Kidney (tissue), 14 donors: ENCODE results near the gene RNF125. TPM values are rescaled to one million over a fixed set of nuclear protein-coding genes. Genes with fewer than 3 reads are reported as not detected.
"Not testable (repeated sequence)": the region's sequence is repeated elsewhere in the genome, so short reads cannot be mapped to it uniquely, and the experiment has no call there.

Experiments used
- DNase-seq, 5 donors: peaks; one replicate each; pipeline ENCODE4 v3.0.0-alpha.2; 2013 to 2020
- FAIRE-seq: peaks from 2 replicates; lab custom pipeline; 2012; peaks lifted over from hg19 to GRCh38; lab: Jason Lieb, UNC
- H3K27ac ChIP-seq, 2 donors: one replicate each; pipeline ENCODE4 v1.7.0; 2013; ENCODE audit warnings: low read depth in 2 of 2, low read length in 2 of 2, inconsistent platforms in 1 of 2
- H3K27me3 ChIP-seq: one replicate; pipeline ENCODE4 v1.7.1; 2013; ENCODE audit warnings: low read length, inconsistent platforms; ENCODE audit not compliant: control insufficient read depth, insufficient read depth
- H3K36me3 ChIP-seq, 3 donors: one replicate each; pipeline versions ENCODE4 v1.7.0 to v1.7.1; 2013; ENCODE audit warnings: low read length in 3 of 3, control low read depth in 1 of 3, inconsistent platforms in 1 of 3; ENCODE audit not compliant: insufficient read depth in 3 of 3, control insufficient read depth in 2 of 3
- H3K4me1 ChIP-seq, 3 donors: one replicate each; pipeline versions ENCODE4 v1.7.0 to v1.7.1; 2013; ENCODE audit warnings: low read length in 3 of 3, inconsistent platforms in 1 of 3, low read depth in 1 of 3; ENCODE audit not compliant: control insufficient read depth in 2 of 3, insufficient read depth in 2 of 3
- H3K4me3 ChIP-seq, 3 donors: one replicate each; pipeline versions ENCODE4 v1.7.0 to v1.8.1; 2013; ENCODE audit warnings: low read length in 3 of 3, control low read depth in 1 of 3, inconsistent platforms in 1 of 3
- H3K9ac ChIP-seq, 3 donors: one replicate each; pipeline versions ENCODE4 v1.7.0 to v1.7.1; 2013; ENCODE audit warnings: low read length in 3 of 3, control low read depth in 1 of 3, inconsistent platforms in 1 of 3
- H3K9me3 ChIP-seq, 3 donors: one replicate each; pipeline versions ENCODE4 v1.7.0 to v1.7.1; 2013; ENCODE audit warnings: low read length in 3 of 3, control low read depth in 1 of 3, inconsistent platforms in 1 of 3; ENCODE audit not compliant: control insufficient read depth in 2 of 3, insufficient read depth in 1 of 3
- intact Hi-C: fragments of 100-400 bp; cut with DNase I; formaldehyde crosslinking; loops from one replicate; pipeline ENCODE4 v1.11.1; 2022
- polyA plus RNA-seq: library from polyadenylated mRNA; stranded (reverse); fragments of 350-450 nt; fragmentation: Illumina TruSeq; extraction: RNeasy Lipid Tissue Mini Kit (QIAGEN cat#74804); gene quantifications from one replicate; pipeline ENCODE4 v1.2.3, GENCODE V29; 2014; ENCODE audit warnings: low read depth, low replicate concordance; ENCODE audit not compliant: insufficient read depth
- total RNA-seq: library from RNA; stranded (reverse); fragmentation: NEBNext Ultra II Directional; extraction: Animal tissue kit (Norgen Biotek cat#: 25700); gene quantifications from one replicate; pipeline ENCODE4 v1.2.1, GENCODE V29; 2021
- TF ChIP-seq, protein P1 (sequence below): IDR thresholded peaks from 3 replicates; pipeline ENCODE4 v1.5.1; 2012; ENCODE audit warnings: mild to moderate bottlenecking, moderate library complexity, borderline replicate concordance; ENCODE audit not compliant: insufficient read depth; ENCODE audit errors: extremely low read depth
- donor health status: control.
- donor health status: control.
- donor health status: control.
- donor health status: control.
- donor health status: control.
- donor health status: DM: yes; HTN: yes; CAD: no.
- donor health status: Normal renal cell carcinoma (clear cell type).

RNF125 gene
- total and polyA plus RNA-seq, 2 donors from 2014 or later: 0.62 to 6.0 TPM

DNA sequence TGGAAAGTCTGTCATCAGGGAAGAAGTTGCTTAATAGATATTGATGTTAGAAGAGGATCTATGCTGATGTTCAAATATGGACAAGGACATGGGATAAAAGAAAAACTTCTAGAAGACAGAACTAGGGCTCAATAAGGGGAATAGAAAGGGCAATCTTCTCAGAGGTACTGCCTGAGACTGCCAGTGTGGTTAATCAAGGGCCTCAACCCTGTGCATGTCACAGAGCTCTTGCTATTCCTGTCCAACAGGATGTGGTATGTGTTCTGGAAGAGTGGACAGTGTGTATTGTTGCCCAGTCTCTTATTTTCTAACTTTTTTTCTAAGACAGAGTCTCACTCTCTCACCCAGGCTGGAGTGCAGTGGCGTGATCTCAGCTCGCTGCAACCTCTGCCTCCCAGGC lies 27.8 kb upstream of the RNF125 start:
- Histone ChIP-seq H3K9me3 (no peaks in the 10 kb centered on the region), H3K27me3 (no peaks in the 10 kb centered on the region), H3K9ac (no peak overlapping the region), H3K4me1 (no peaks in the 10 kb centered on the region), H3K36me3 (no peaks in the 10 kb centered on the region), H3K4me3 (no peak overlapping the region), H3K27ac (no peak overlapping the region)
- intact Hi-C loops: no loop called here
- no peak for FAIRE-seq
- TF ChIP-seq, protein P1, sequence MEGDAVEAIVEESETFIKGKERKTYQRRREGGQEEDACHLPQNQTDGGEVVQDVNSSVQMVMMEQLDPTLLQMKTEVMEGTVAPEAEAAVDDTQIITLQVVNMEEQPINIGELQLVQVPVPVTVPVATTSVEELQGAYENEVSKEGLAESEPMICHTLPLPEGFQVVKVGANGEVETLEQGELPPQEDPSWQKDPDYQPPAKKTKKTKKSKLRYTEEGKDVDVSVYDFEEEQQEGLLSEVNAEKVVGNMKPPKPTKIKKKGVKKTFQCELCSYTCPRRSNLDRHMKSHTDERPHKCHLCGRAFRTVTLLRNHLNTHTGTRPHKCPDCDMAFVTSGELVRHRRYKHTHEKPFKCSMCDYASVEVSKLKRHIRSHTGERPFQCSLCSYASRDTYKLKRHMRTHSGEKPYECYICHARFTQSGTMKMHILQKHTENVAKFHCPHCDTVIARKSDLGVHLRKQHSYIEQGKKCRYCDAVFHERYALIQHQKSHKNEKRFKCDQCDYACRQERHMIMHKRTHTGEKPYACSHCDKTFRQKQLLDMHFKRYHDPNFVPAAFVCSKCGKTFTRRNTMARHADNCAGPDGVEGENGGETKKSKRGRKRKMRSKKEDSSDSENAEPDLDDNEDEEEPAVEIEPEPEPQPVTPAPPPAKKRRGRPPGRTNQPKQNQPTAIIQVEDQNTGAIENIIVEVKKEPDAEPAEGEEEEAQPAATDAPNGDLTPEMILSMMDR: no peak
- DNase-seq: no peak

DNA sequence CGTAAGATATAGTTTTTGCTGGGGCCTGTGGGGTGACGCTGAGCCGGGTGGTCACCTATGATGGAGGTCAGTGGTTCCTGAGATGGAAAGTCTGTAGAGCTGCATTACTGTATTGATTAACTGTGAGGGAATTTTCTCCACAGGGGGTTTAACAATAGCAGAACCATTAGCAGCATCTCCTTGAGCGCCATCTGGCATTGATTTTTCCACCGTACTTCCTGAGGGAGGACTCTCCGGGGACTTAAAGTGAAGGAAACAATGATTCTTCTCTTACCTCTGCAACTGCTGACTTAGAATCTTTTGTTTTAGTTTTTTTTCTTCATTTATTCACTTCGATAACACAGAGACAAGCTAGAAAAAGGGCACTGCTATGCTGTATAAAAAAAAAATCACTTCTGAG lies 22.6 kb upstream of the RNF125 start:
- H3K27me3 ChIP-seq: no peaks in the 10 kb centered on the region
- H3K4me1 ChIP-seq: no peaks in the 10 kb centered on the region
- no peak overlapping the region for H3K27ac ChIP-seq
- H3K9ac ChIP-seq: no peak overlapping the region
- no peaks in the 10 kb centered on the region for H3K36me3 ChIP-seq
- H3K4me3 ChIP-seq: no peak overlapping the region
- TF ChIP-seq, protein P1: no peak
- no peaks in the 10 kb centered on the region for H3K9me3 ChIP-seq
- FAIRE-seq (no peak), DNase-seq (no peak)
- intact Hi-C loops: no loop called here

DNA sequence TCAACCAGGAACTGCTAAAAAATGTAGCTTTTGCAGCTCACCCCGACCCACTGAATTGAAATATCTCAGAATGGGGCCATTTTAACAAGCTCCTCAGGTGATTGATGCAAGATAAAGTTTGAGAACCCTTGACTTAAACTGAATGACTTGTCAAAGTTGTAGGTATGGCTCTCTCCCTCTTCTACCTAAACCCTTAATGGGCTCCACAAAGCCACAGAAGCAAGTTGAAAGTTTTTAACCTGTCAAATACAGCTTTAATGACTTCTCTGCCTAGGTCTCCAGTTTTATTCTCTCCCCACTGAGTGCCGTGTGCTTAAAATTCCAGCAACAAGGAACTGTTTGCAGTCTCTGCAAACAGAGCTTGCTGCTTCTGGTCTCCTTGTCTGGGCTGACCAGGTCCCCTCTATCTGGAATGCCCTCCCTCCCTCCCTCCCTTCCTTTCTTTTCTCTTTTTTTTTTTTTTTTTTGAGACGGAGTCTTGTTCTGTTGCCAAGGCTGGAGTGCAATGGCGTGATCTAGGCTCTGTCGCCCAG lies 19.7 kb upstream of the RNF125 start:
- TF ChIP-seq, protein P1: no peak
- no peak for DNase-seq
- Histone ChIP-seq H3K27me3 (no peaks in the 10 kb centered on the region), H3K36me3 (no peaks in the 10 kb centered on the region), H3K4me1 (no peaks in the 10 kb centered on the region), H3K27ac (no peak overlapping the region), H3K9me3 (no peaks in the 10 kb centered on the region), H3K4me3 (no peak overlapping the region), H3K9ac (no peak overlapping the region)
- FAIRE-seq: no peak
- intact Hi-C loops: no loop called here

DNA sequence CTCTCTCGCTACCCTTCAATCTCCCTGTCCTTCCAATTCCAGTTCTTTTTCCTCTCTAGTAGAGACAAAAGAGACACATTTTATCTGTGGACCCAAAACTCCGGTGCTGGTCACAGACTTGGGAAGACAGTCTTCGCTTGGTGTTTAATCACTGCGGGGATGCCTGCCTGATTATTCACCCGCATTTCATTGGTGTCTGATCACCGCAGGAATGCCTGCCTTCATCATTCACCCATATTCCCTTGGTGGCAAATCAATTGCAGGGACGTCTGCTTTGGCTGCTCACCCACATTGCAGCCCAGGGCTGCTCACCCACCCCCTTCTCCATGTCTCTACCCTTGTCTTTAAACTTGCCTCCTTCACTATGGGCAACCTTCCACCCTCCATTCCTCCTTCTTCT lies 17.5 kb upstream of the RNF125 start:
- H3K9me3 ChIP-seq, H3K9ac ChIP-seq, intact Hi-C loops, DNase-seq, H3K4me3 ChIP-seq, H3K36me3 ChIP-seq, FAIRE-seq, H3K27ac ChIP-seq, H3K4me1 ChIP-seq, H3K27me3 ChIP-seq: not testable (repeated sequence)

DNA sequence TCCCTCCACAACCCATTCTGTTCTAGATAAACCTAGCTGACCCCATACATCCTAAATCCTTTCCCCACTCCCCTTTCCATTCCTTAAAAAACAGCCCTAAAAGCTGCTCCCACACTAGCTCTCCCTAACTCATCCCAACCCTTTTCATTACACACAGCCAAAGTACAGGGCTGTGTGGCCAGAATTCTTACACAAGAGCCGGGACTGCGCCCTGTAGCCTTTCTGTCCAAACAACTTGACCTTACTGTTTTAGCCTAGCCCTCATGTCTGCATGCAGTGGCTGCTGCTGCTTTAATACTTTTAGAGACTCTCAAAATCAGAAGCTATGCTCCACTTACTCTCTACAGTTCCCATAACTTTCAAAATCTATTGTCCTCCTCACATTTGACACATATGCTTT lies 14.8 kb upstream of the RNF125 start:
- H3K9me3 ChIP-seq, H3K9ac ChIP-seq, H3K36me3 ChIP-seq, H3K4me3 ChIP-seq, DNase-seq, H3K4me1 ChIP-seq, FAIRE-seq, H3K27ac ChIP-seq, H3K27me3 ChIP-seq, intact Hi-C loops: not testable (repeated sequence)
